ENCODE measurements around the gene RABGEF1. TPM values are rescaled to one million over a fixed set of nuclear protein-coding genes. Genes with fewer than 3 reads are reported as not detected.

Gene RABGEF1
- total RNA-seq, 1 donor from 2014 or later, result 36.5 TPM

GRCh38 chr7:66743920-66744319, 3.4 kb downstream of the RABGEF1 start:
- Mint-ChIP-seq H3K4me3 (no peak overlapping the region), H3K36me3 (peaks cover 2% of the 10 kb centered on the region), H3K27ac (no peak overlapping the region), H3K4me1 (peaks cover 19% of the 10 kb centered on the region), H3K9me3 (no peaks in the 10 kb centered on the region), H3K27me3 (ENCODE audit: insufficient read depth, low read depth) (peaks cover 3% of the 10 kb centered on the region)
- H3K9me3 ChIP-seq (ENCODE audit: low read depth), result no peaks in the 10 kb centered on the region
- H3K4me2 ChIP-seq, result no peak overlapping the region
- no peak for TF ChIP-seq EZH2 (IDR thresholded peaks at IDR 0.05)
- no peak for TF ChIP-seq CTCF (IDR thresholded peaks at IDR 0.05)
- TF ChIP-seq EZH2phosphoT487 (IDR thresholded peaks at IDR 0.05), result no peak
- peaks cover 90% of the 10 kb centered on the region for H3K79me2 ChIP-seq (ENCODE audit: low read depth)
- no peaks in the 10 kb centered on the region for H3K27me3 ChIP-seq
- no peak overlapping the region for H3K4me3 ChIP-seq
- H3K9ac ChIP-seq, result no peak overlapping the region
- H3K27ac ChIP-seq, result no peak overlapping the region
- DNase-seq (ENCODE audit: low spot score), result no peak
- peaks cover 14% of the 10 kb centered on the region for H3K4me1 ChIP-seq
- H3K36me3 ChIP-seq, result no peaks in the 10 kb centered on the region
- H3F3A ChIP-seq (ENCODE audit: low read depth), result peaks cover 13% of the 10 kb centered on the region
- H4K20me1 ChIP-seq (ENCODE audit: low read depth), result peaks cover 43% of the 10 kb centered on the region
- H2AFZ ChIP-seq (replicated peaks), result no peak overlapping the region

DNA sequence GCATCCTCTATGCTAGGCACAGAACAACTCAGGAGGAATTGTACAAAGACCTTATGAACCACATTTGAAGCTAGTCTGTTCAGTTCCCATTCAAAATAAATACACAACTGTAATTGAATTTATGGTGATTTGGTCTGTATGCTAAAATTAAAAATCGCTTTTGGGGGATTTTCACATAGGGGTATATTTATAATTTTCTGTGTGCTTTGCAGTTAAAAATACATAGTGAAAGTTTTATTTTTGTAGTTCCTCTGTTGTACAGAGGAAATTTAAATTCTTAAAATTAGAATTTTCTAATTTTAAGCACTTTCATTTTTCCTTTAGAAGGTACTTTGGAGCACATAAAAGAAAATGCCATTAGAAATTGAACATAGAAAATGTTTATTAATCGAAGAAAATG, 6.9 kb downstream of the RABGEF1 start:
- Histone ChIP-seq H2AFZ (replicated peaks) (no peak overlapping the region), H3K36me3 (no peaks in the 10 kb centered on the region), H3K9me3 (ENCODE audit: low read depth) (no peaks in the 10 kb centered on the region), H3K79me2 (ENCODE audit: low read depth) (peaks cover 97% of the 10 kb centered on the region), H3K4me2 (peak overlapping the region; percentile 30), H3K27me3 (no peaks in the 10 kb centered on the region), H3K4me3 (no peak overlapping the region), H3F3A (ENCODE audit: low read depth) (no peaks in the 10 kb centered on the region), H3K9ac (no peak overlapping the region), H4K20me1 (ENCODE audit: low read depth) (peaks cover 57% of the 10 kb centered on the region), H3K27ac (no peak overlapping the region), H3K4me1 (peaks cover 11% of the 10 kb centered on the region)
- TF ChIP-seq CTCF (IDR thresholded peaks at IDR 0.05) (no peak), EZH2phosphoT487 (IDR thresholded peaks at IDR 0.05) (no peak), EZH2 (IDR thresholded peaks at IDR 0.05) (no peak)
- no peak overlapping the region for H3K27ac Mint-ChIP-seq
- H3K9me3 Mint-ChIP-seq, result no peaks in the 10 kb centered on the region
- H3K27me3 Mint-ChIP-seq (ENCODE audit: insufficient read depth, low read depth), result peaks cover 2% of the 10 kb centered on the region
- peaks cover 2% of the 10 kb centered on the region for H3K36me3 Mint-ChIP-seq
- no peak overlapping the region for H3K4me3 Mint-ChIP-seq
- DNase-seq (ENCODE audit: low spot score), result no peak
- H3K4me1 Mint-ChIP-seq, result peaks cover 12% of the 10 kb centered on the region

DNA sequence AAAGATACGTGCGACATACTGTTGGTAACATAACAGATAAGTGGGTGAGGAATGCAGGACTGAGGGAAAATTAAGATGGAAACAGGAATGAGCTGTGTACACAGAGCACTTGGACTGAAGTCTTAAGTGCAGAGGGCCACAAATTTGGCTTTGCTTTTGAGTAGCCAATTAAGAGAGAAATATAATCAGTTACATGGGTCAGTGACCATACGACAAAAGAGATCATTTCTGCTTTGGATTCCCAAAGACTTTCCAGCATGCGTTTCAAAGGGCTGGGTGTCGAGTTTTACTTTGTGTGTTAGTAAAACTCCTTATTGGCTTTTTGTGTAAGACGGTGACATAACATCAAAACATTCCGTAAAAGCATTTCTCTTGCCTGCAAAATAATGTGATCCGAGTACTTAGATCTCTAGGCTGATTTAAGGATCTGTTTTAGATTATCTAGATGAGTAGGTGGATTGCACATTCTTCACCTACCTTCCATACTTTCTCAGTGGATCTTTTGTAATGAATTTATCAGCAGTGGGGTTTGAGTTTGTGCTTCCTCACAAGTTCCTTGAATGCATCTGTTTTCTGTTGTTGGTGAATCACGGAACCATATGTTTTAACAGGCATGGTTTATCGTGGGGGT, 7.5 kb downstream of the RABGEF1 start:
- no peak overlapping the region for H2AFZ ChIP-seq (replicated peaks)
- no peaks in the 10 kb centered on the region for H3K36me3 ChIP-seq
- Mint-ChIP-seq H3K36me3 (peaks cover 2% of the 10 kb centered on the region), H3K4me3 (no peak overlapping the region), H3K9me3 (no peaks in the 10 kb centered on the region), H3K27me3 (ENCODE audit: insufficient read depth, low read depth) (peaks cover 2% of the 10 kb centered on the region), H3K4me1 (peaks cover 11% of the 10 kb centered on the region), H3K27ac (no peak overlapping the region)
- TF ChIP-seq EZH2phosphoT487 (IDR thresholded peaks at IDR 0.05), result no peak
- no peak for TF ChIP-seq CTCF (IDR thresholded peaks at IDR 0.05)
- TF ChIP-seq EZH2 (IDR thresholded peaks at IDR 0.05), result no peak
- no peak overlapping the region for H3K27ac ChIP-seq
- H4K20me1 ChIP-seq (ENCODE audit: low read depth), result peaks cover 55% of the 10 kb centered on the region
- DNase-seq (ENCODE audit: low spot score), result peak; percentile 38
- H3K9ac ChIP-seq, result no peak overlapping the region
- no peaks in the 10 kb centered on the region for H3F3A ChIP-seq (ENCODE audit: low read depth)
- no peaks in the 10 kb centered on the region for H3K27me3 ChIP-seq
- H3K79me2 ChIP-seq (ENCODE audit: low read depth), result peaks cover 91% of the 10 kb centered on the region
- H3K4me3 ChIP-seq, result no peak overlapping the region
- no peaks in the 10 kb centered on the region for H3K9me3 ChIP-seq (ENCODE audit: low read depth)
- H3K4me1 ChIP-seq, result peaks cover 11% of the 10 kb centered on the region
- peak overlapping the region; percentile 30 for H3K4me2 ChIP-seq

Measured in neural progenitor cell (in vitro differentiated cells).